SJSA1 (cell line): Measurements from ENCODE around the gene GOLGA5. TPM values are rescaled to one million over a fixed set of nuclear protein-coding genes. Genes with fewer than 3 reads are reported as not detected.
"Not testable (repeated sequence)": the region's sequence is repeated elsewhere in the genome, so short reads cannot be mapped to it uniquely, and the experiment has no call there.

Source experiments
- DNase-seq, 2 experiments: peaks; one replicate each; pipeline ENCODE4 v3.0.0-alpha.2; 2015 to 2020; ENCODE audit warnings: low spot score in 2 of 2, low read depth in 1 of 2
- H3K27ac ChIP-seq: fragments of 250-450 bp; sonication (Bioruptor Pico); 2 replicates; pipeline ENCODE4 v1.5.1; 2020; ENCODE audit warnings: mild to moderate bottlenecking, moderate library complexity
- H3K27me3 ChIP-seq: fragments of 250-450 bp; sonication (Bioruptor Pico); replicated peaks from 2 replicates; pipeline ENCODE4 v1.5.1; 2020; ENCODE audit warnings: mild to moderate bottlenecking, moderate library complexity
- H3K36me3 ChIP-seq: fragments of 250-450 bp; sonication (Bioruptor Pico); 2 replicates; pipeline ENCODE4 v1.5.1; 2020; ENCODE audit warnings: mild to moderate bottlenecking
- H3K4me1 ChIP-seq: fragments of 250-450 bp; sonication (Bioruptor Pico); replicated peaks from 2 replicates; pipeline ENCODE4 v1.6.1; 2021; ENCODE audit warnings: mild to moderate bottlenecking
- H3K4me3 ChIP-seq: fragments of 250-450 bp; sonication (Bioruptor Pico); 2 replicates; pipeline ENCODE4 v1.5.1; 2020; ENCODE audit warnings: mild to moderate bottlenecking
- H3K9me3 ChIP-seq: fragments of 250-450 bp; sonication (Bioruptor Pico); replicated peaks from 2 replicates; pipeline ENCODE4 v1.5.1; 2020; ENCODE audit warnings: mild to moderate bottlenecking
- total RNA-seq: library from RNA; depleted of rRNA; stranded (reverse); fragments of >200 nt; shearing (Covaris generic); gene quantifications from 2 replicates; pipeline ENCODE4 v1.2.3, GENCODE V29; 2014

The GOLGA5 gene
- total RNA-seq, 1 experiment from 2014 or later: 32.7 TPM

- not testable (repeated sequence) for H3K4me3 ChIP-seq, DNase-seq, H3K36me3 ChIP-seq, H3K9me3 ChIP-seq, H3K27ac ChIP-seq, H3K27me3 ChIP-seq
- peaks cover 15% of the 10 kb centered on the region for H3K4me1 ChIP-seq
These were observed 30.2 kb upstream of the GOLGA5 start for GRCh38 chr14:92763666-92764631.

GRCh38 chr14:92768236-92768635 is 25.9 kb upstream of the GOLGA5 start:
- not testable (repeated sequence) for DNase-seq, H3K36me3 ChIP-seq, H3K4me1 ChIP-seq, H3K4me3 ChIP-seq, H3K9me3 ChIP-seq, H3K27ac ChIP-seq, H3K27me3 ChIP-seq

GRCh38 chr14:92768795-92769194 is 25.3 kb upstream of the GOLGA5 start:
- H3K36me3 ChIP-seq: no peaks in the 10 kb centered on the region
- no peak for DNase-seq
- no peaks in the 10 kb centered on the region for H3K4me1 ChIP-seq
- H3K9me3 ChIP-seq: no peaks in the 10 kb centered on the region
- H3K4me3 ChIP-seq: no peak overlapping the region
- H3K27me3 ChIP-seq: no peaks in the 10 kb centered on the region
- H3K27ac ChIP-seq: no peak overlapping the region

- Histone ChIP-seq H3K4me3 (no peak overlapping the region), H3K27me3 (no peaks in the 10 kb centered on the region), H3K27ac (no peak overlapping the region), H3K36me3 (no peaks in the 10 kb centered on the region), H3K9me3 (no peaks in the 10 kb centered on the region), H3K4me1 (no peaks in the 10 kb centered on the region)
- DNase-seq: no peak
These were observed 23.6 kb upstream of the GOLGA5 start for GRCh38 chr14:92770484-92770883.

- no peak for DNase-seq
- H3K27me3 ChIP-seq: no peaks in the 10 kb centered on the region
- no peaks in the 10 kb centered on the region for H3K36me3 ChIP-seq
- H3K9me3 ChIP-seq: no peaks in the 10 kb centered on the region
- no peaks in the 10 kb centered on the region for H3K4me1 ChIP-seq
- no peak overlapping the region for H3K4me3 ChIP-seq
- no peak overlapping the region for H3K27ac ChIP-seq
These were observed 19.5 kb upstream of the GOLGA5 start for GRCh38 chr14:92774572-92774971.

- not testable (repeated sequence) for H3K27me3 ChIP-seq, H3K9me3 ChIP-seq, DNase-seq, H3K36me3 ChIP-seq, H3K4me1 ChIP-seq, H3K27ac ChIP-seq, H3K4me3 ChIP-seq
These were observed 18.8 kb upstream of the GOLGA5 start for GRCh38 chr14:92775292-92775691.

GRCh38 chr14:92778868-92779565 is 15.1 kb upstream of the GOLGA5 start:
- H3K4me3 ChIP-seq, H3K4me1 ChIP-seq, H3K36me3 ChIP-seq, H3K9me3 ChIP-seq, H3K27ac ChIP-seq, DNase-seq, H3K27me3 ChIP-seq: not testable (repeated sequence)

- Histone ChIP-seq H3K27ac (no peak overlapping the region), H3K4me1 (peaks cover 4% of the 10 kb centered on the region), H3K9me3 (no peaks in the 10 kb centered on the region), H3K27me3 (no peaks in the 10 kb centered on the region), H3K4me3 (no peak overlapping the region), H3K36me3 (no peaks in the 10 kb centered on the region)
- DNase-seq: no peak
These were observed 13.5 kb upstream of the GOLGA5 start for GRCh38 chr14:92780444-92781232.

GRCh38 chr14:92781350-92781749 is 12.8 kb upstream of the GOLGA5 start:
- Histone ChIP-seq H3K27me3 (no peaks in the 10 kb centered on the region), H3K4me1 (peaks cover 11% of the 10 kb centered on the region), H3K9me3 (no peaks in the 10 kb centered on the region), H3K36me3 (no peaks in the 10 kb centered on the region), H3K4me3 (no peak overlapping the region), H3K27ac (no peak overlapping the region)
- no peak for DNase-seq

GRCh38 chr14:92783813-92784431 is 10.2 kb upstream of the GOLGA5 start:
- DNase-seq: peak in 1 of 2 experiments; percentile 56
- Histone ChIP-seq H3K4me3 (no peak overlapping the region), H3K36me3 (no peaks in the 10 kb centered on the region), H3K9me3 (no peaks in the 10 kb centered on the region), H3K27ac (no peak overlapping the region), H3K4me1 (peaks cover 12% of the 10 kb centered on the region), H3K27me3 (no peaks in the 10 kb centered on the region)

- peaks cover 12% of the 10 kb centered on the region for H3K4me1 ChIP-seq
- no peaks in the 10 kb centered on the region for H3K27me3 ChIP-seq
- DNase-seq: peak; percentile 58 to 64
- 0 out of 2 replicates have a peak, but pooled peaks cover 3% of the 10 kb centered on the region for H3K9me3 ChIP-seq
- no peak overlapping the region for H3K4me3 ChIP-seq
- peak overlapping the region; percentile 66 for H3K27ac ChIP-seq
- H3K36me3 ChIP-seq: no peaks in the 10 kb centered on the region
These were observed 8.3 kb upstream of the GOLGA5 start for GRCh38 chr14:92785667-92786426.

GRCh38 chr14:92786427-92786756 is 7.7 kb upstream of the GOLGA5 start:
- peak overlapping the region; percentile 66 for H3K27ac ChIP-seq
- no peaks in the 10 kb centered on the region for H3K36me3 ChIP-seq
- peaks cover 12% of the 10 kb centered on the region for H3K4me1 ChIP-seq
- H3K27me3 ChIP-seq: no peaks in the 10 kb centered on the region
- no peak overlapping the region for H3K4me3 ChIP-seq
- no peak for DNase-seq
- H3K9me3 ChIP-seq: 0 out of 2 replicates have a peak, but pooled peaks cover 3% of the 10 kb centered on the region

- DNase-seq: no peak
- peaks cover 12% of the 10 kb centered on the region for H3K4me1 ChIP-seq
- no peak overlapping the region for H3K4me3 ChIP-seq
- H3K36me3 ChIP-seq: no peaks in the 10 kb centered on the region
- H3K9me3 ChIP-seq: 0 out of 2 replicates have a peak, but pooled peaks cover 3% of the 10 kb centered on the region
- no peaks in the 10 kb centered on the region for H3K27me3 ChIP-seq
- no peak overlapping the region for H3K27ac ChIP-seq
These were observed 6.6 kb upstream of the GOLGA5 start for GRCh38 chr14:92787554-92787953.
